ENCODE measurements around the gene UST.
"Not testable (repeated sequence)": the region's sequence is repeated elsewhere in the genome, so short reads cannot be mapped to it uniquely, and the experiment has no call there.

Gene UST

DNA sequence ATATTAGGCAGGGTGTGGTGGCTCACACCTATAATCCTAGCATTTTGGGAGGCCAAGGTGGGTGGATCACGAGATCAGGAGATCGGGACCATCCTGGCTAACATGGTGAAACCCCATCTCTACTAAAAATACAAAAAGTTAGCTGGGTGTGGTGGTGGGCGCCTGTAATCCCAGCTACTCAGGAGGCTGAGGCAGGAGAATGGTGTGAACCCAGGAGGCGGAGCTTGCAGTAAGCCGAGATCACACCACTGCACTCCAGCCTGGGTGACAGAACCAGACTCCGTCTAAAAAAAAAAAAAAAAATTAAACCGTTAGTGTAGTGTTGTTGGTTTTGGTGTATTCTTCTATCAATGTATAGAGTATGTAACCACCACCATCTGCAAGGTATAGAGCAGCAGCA is 133.9 kb downstream of the UST start:
- DNase-seq: not testable (repeated sequence)

DNA sequence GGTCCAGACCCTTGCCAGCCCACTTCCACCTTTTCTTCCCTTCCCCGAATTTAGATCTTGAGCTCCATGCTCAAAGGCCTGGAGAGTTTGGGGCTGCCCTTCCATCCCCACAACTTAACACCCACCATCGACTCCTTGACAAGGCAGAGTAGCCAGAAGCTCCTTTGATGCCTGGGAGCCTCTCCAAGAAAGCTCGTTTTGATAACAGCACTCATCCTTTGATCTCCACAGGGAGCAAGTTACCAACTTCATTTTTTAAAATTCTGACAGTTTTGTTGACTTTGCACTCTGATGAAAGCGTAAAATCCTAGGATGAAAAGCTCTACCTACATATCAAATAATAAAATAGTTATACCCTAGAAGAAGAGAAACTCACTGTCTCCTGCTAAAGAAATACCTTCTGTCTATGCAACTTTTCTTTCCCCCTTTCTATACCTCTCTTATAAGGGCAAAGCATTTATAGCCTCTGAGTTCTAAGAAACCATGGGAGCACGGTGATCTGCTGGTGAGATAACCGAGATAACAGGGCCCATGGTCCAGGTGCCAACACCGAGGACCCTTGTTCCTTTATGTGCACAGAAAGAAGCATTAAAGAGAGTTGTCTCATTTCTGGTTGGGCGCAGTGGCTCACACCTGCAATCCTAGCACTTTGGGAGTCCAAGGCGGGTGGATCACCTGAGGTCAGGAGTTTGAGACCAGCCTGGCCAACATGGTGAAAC is 134.9 kb downstream of the UST start:
- no peak for DNase-seq

DNA sequence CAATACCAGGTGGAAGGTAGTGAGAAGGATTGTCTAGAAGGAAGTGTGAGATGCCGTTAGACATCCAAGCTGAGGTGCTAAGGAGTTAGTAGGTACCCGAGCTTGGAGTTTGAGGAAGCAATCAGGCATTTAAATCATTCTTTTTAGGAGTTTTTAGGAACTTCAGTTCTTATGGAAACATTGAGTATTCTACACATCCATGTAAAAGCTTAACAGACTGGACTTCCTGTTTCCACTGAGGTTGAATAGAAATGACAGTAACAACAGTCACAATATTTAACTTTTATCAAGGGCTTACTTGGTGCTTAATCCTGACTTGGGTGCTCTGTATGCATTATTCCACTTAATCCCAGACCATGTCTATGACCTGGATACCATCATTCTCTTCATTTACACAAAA is 136.4 kb downstream of the UST start:
- no peak for DNase-seq

DNA sequence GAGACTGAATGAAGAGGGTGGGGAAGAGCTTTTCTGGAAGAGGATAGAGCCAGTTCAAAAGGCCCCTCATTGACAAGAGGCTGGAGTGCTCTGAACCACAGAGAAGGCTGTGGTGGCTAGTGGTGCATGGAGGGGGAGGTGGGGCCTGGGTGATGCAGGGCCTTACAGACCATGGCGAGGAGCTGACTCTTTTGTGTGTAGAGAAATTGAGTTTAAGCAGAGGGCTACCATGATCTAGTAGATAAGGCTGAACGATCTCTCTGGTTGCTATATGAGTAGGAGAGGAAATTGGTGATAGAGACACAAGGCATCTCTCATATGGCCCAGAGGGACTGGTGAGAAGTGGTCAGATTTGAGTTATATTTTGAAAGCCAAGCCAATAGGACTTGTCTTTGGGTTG is 137.6 kb downstream of the UST start:
- peak; percentile 28 for DNase-seq

DNA sequence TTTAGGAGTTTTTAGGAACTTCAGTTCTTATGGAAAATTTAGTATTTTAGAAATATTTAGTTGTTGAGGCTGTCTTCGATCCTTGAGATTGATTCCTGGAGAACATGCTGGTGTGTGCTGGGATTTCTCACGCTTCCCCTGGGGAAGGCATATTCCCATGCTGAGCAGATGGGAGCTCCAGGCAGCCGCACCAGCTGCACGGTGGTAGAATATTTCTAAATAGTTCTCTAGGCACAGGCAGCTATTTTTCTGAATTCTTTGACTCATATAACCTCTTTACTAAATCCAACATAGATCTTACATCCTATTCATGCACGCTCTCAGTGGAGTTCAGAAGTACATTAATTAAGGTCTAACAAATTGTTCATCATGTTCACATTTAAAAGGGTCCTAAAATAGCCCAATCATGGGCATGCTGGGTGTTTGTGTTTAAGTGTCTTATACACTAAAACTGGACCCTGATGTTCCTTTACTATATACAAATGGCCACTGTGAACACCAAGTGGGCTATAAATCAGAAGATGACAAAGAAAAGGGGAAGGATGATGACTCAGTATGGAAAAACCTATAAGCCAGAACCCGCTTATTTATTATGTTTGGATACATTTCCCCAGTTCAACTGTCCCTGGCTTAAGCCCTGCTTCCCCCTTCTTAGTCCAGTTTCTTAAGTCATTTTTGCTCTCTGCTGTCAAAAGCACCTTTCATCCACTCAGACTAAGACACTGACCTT is 138.5 kb downstream of the UST start:
- DNase-seq: no peak

DNA sequence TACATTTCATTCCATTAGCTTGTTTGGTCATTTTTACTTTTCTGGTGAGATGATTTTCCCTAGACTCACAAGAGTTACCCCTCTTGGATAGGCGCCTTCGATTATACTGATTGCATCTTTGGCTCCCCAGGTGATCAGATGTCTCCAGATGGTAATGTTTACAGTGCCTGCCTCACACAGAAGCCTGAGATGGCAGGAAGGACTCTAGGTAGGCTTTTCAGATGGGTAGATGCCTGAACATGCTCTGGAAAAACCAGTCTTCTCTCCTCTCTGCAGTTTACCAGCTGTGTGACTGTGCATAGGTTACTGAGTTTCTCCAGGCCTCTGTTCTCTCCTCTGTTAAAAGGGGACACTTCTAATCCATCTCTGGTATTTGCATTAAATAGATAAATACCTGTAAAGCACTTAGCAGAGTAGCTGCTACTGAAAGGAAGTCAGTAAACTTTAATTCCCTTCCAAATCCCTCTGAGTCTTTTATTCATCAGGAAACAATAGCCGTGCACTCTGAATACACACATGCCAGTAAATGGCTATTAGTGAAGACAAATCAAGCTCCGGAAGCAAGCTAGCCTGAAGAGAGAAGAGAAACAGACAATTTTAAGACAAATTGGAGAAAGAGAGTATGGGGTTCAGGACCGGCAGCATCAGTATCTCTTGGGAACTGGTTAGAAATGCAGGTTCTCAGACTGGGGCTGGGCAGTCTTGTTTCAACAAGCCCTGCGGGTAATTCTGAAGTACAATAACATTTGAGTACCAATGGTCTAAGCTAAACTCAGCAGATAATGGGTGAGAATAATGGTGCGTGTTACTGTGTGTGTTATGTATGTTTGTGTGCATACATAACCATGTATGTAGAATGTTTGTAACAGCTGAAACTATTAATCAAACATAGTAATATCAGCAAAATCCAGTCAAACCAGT is 139.4 kb downstream of the UST start:
- no peak for DNase-seq

DNA sequence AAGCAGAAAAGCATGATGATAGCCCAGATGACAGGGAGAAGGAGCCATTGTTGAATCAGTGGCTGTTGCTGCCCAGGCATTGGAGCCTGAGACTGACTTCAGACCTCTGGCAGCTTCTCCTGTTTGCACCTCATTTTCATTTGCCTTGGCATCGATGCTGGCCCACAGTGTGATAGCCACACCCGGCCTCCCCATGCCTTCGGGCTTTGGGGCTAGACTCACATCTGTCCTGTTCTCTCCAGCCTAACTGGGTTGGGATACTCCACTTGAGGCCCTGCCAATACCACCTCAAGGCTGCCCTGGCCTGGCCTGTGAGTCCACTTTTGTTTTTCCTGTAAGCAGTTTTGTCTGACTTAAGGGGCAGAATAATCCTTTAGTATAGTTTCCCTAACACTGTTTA is 140.4 kb downstream of the UST start:
- DNase-seq: no peak

DNA sequence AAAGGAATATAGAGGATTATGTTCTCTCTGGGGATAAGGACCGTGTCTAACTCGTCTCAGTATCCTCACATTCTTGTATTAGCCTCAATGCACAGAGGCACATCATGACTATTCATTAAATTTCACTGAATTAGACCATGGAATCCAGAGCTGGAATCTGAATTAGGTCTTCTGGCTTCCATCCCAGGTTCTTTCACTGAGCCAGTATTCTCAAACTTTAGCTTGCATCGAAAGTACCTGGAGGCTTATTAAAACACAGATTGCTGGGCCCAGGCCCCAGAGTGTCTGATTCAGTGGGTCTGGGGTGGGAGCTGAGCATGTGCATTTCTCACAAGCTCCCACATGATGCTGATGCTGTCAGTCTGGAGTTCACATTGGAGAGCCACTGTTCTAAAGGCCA is 142.0 kb downstream of the UST start:
- no peak for DNase-seq

DNA sequence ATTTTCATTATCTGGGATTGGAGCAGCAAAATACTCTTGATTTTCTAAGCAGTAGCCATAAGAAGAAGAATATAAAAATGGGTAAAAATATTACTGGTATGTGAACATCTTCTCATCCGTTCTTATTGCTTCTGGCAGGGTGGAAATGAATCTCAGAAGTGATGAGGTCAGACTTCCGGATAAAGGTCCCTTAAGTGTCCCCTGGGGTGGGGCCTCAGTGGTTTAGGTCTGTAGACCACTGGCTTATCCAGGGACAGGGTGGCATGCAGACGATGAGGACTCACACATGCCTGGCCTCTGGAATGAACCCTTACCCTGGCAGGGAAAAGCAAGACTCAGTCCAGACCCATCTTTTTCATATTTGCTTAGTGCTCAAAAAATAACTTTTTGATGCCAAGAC is 143.3 kb downstream of the UST start:
- no peak for DNase-seq

DNA sequence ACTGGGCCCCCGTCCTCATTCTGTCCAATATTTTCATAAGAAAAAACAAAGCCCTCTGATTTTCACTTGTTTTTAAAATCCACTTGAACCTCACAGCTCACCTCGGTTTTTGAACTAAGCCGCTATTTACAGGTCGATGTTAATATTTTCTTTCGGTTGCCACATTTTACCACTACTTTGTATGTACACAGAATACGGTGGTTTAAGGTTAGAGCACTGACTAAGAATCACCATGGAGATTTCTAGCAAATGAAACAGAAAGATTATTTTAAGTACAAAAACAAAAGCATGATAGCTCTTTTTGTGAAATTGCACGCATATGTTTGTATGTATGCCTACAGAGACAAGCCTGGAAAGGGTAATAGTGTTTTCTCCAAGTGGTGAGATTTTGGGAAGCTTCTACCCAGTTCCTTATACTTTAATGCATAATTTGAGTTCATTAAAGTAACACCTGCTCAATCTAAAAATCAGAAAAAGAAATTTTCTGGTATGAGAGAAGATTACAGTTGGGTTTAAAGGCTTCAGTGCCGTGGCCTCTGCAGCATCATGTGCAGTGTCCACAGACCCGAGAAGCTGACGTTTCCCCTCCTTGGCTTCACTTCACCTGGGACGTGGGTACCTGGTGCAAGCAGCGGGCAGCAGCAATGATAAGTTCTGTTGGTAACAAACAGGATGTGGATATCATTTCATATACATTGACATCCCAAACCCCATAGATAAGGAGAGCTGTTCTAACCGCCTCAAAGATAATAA is 144.0 kb downstream of the UST start:
- DNase-seq: no peak

DNA sequence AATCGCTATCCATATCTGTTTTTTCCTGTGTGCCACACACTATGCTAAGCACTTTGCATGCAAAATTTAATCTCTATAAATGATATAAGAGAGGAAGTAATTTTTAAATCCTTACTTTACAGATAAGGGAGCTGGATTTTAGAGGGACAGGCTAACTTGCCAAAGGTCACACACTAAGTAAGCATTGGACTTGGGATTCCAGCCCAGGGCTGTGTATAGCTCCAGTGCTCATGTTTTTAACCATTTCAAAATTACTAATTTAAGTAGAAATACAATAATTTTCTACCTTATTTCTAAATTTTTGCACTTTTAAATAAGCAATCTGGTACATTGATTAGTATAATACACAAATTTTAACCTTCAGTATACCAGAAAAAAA is 144.6 kb downstream of the UST start:
- DNase-seq: no peak

DNA sequence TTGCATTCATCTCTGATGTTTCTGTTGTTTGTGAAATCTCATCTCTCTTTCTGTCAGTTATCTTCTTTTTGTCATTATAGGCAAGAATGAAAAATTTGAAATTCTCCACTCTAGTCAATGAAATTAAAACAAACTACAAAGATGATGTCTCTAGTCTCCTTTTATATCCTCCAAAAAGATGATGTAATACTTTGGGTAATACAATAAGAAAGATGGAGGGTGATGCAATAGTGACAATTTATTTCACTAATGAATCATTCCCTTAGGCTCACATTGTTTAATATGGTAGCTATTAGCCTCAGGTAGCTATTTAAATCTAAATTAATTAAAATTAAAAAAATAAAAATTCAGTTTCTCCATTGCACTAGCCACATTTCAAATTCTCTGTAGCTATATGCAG is 145.4 kb downstream of the UST start:
- DNase-seq: no peak

DNA sequence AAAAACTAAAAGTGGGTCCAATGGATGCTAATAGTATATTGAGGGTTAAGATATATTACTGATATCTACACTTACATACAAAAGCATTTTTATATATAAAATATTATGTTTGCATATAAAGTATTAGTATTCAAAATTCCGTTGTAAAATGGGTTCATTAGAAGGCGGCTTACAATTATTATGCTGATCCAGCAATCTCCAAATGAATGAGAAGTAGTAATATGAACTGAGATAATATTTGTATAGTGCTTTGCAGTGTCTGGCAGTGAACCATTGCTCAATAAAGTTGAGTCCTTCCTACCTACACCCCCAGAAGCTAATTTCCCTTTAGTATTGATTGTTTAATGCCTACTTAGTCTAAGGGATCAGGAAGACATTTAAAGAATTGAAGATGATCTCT is 146.2 kb downstream of the UST start:
- no peak for DNase-seq

DNA sequence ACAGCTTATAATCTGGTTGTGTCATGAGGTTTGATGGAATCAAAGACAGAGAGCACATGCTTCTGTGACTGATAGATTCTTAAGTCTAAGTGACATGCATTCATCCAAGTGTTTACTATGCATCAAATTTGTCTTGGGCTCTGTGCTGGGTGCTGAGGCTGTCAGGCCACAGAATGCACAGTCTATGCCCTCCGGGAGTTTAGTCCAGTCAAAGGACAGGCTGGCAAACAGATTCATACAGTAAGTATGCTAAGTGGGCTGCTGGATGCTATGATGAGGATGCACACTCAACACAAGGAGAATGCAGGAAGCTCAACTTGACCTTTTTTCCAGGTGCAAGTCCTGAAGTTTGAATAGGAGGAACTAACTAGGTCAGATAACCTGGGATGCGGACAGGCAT is 146.7 kb downstream of the UST start:
- no peak for DNase-seq

DNA sequence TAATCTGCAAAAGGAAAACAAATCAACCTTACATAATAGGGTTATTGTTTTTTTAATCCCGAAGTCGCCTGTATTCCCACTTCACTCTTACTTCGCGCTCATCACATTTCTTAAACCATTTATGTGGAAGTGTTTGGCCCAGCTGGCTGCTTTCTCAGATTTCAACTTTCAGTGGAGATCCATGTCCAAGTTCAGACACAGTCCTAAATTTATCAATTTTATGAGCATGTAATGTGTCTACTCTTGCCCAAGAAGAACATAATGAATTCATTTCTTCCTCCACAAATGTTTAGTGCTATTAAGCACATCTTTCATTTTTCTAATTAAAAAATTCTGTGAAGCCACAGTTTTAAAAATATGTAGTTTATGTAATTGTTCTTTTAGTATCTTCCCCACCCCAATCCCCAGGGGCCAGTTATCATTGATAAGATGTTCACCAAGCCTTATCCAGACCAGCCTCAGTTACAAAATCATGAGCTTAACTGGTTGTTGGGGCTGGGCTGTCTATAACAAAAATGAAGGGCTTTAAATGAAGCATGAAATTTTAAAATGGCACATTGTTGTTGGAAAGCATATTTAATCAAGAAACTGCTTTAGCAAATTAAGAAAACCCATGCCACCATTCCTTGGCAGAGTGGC is 151.7 kb downstream of the UST start:
- no peak for DNase-seq

DNA sequence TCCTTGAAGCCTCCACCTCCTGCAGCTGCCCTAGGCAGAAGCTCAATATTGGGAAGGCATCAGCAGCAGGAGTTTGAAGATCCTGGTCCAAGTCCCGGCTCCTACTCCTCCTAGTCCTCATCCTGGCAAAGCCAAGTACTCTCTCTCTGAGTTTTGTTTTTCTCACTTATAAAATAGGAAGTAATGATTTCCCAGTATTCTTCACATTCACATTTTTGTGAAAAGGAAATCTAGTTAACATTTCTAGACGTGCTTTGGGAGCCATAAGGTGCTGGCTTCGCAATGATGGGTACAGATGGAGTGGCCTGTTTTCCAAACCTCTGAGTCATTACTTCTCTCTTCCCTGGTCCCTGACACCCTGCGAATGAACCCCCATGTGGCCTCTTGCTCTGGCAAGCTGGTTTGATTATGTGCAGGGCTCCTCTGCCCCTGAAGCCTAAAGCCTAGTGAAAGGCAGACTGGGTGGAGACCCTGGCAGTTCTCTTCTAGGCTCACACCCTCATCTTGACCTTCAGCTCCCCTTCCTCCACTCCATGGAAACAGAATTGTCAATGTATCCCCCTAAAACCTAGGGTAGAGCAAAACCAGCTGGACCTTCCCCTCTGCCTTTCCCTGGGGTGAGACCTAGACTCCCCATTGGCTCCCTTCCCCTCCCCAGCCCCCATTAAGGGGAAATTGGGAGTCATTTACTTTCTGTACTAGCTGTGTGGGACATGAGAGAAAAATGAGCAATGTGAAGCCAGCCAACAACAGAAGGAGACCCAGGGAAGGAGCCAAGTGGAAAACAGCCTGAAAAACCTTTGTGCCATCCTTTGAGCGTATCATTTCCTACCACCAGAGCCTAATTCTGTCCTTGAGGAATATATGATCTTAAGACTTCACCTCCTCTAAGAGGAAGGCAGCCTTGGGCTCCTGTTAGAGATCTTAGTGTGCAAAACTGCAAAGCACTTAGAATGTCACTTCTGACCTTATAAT is 158.4 kb downstream of the UST start:
- DNase-seq: no peak

DNA sequence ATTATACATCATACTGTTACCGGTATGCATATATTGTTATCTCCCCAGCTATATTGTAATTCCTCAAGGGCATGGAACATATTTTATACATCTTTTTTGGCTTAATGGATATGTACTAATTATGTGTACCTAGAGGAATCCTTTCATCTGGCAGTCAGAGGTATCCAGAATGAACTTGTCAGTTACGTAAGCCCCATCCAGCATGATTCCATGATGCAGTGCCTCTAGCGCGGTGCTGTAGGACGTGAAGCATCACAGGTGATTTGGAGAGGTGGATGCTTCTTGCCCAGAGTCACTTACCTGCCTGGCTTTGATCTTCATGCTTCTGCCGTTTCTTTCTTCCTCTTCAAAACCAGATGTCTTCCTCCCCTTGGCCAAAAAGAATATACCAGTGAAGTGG is 159.1 kb downstream of the UST start:
- no peak for DNase-seq

DNA sequence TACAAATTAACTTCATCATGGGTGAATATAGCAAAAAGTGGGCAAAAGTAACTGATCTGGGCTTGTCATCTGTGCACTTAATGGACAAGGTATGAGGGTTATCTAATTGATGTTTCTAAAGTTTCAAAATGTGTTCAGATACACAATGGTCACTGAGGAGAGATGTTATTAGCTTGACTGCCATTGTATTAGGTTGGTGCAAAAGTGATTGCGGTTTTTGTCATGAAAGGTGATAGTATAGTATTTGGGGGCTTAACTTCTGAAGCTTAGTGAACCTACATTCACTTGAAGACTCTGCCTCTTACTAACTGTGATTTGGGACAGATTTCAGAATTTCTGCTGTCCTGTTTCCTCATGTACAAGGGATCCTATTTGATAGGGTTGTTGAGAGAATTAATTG is 159.6 kb downstream of the UST start:
- DNase-seq: no peak

DNA sequence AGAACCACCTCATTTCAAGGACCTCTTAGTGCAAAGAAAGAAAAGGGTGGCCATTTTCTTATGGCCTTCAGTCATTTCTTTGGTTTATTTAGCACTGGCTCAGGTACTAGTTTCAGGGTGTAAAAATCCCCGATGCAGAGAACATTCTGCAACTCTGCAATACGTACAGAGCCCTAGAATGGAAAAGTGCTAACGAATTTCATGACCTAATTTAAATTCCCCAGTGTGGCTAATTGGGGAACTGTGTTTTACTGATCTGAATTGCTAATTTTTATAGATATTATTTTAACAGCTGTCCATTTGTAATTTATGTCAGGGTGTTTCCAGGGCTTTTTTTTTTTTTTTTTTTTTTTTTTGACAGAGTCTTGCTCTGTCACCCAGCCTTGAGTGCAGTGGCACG is 160.7 kb downstream of the UST start:
- DNase-seq: no peak

DNA sequence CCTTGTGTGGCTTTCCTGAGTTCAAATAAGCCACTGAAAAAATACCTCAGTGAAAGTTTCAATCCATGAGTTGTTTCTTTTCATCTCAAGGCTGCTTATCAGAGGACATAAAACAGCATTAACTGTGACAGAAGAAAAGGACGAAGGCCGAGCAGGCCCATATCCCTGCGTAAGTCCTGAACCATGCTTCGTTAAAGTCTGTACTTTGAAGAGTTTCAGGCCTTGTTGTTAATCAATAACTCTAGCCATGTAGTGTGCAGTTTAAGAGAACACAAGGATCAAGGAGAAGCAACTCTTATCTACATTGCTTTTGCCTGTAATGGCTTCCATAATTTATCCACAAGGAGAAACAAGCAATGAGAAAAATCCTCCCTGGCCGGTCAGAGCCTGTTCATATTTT is 165.4 kb downstream of the UST start:
- DNase-seq: no peak

DNA sequence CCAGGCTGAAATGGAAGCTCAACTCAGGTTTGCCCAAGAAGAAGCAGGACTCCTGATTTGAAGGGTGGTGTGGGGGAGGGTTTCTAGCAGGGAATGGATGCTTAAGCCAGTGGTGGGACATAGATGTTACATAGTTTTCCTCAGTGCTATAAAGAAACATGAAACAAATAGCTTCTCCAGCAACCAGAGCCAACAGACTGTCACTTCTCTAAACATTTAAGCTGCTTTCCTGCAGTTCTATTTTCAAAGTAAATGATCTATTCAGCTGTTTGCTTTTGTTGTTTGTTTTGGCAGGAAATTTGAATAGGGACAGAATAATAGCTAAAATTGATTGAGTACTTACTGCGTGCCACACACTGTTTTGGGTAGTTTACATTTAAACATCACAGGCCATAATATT is 169.0 kb downstream of the UST start:
- no peak for DNase-seq
